Kidney (tissue), 14 donors: ENCODE results near the gene ZC3HAV1. TPM values are rescaled to one million over a fixed set of nuclear protein-coding genes. Genes with fewer than 3 reads are reported as not detected.

ENCODE experiments used
- DNase-seq, 5 donors: peaks; one replicate each; pipeline ENCODE4 v3.0.0-alpha.2; 2013 to 2020
- FAIRE-seq: peaks from 2 replicates; lab custom pipeline; 2012; peaks lifted over from hg19 to GRCh38; lab: Jason Lieb, UNC
- H3K27ac ChIP-seq, 2 donors: one replicate each; pipeline ENCODE4 v1.7.0; 2013; ENCODE audit warnings: low read depth in 2 of 2, low read length in 2 of 2, inconsistent platforms in 1 of 2
- H3K27me3 ChIP-seq: one replicate; pipeline ENCODE4 v1.7.1; 2013; ENCODE audit warnings: low read length, inconsistent platforms; ENCODE audit not compliant: control insufficient read depth, insufficient read depth
- H3K36me3 ChIP-seq, 3 donors: one replicate each; pipeline versions ENCODE4 v1.7.0 to v1.7.1; 2013; ENCODE audit warnings: low read length in 3 of 3, control low read depth in 1 of 3, inconsistent platforms in 1 of 3; ENCODE audit not compliant: insufficient read depth in 3 of 3, control insufficient read depth in 2 of 3
- H3K4me1 ChIP-seq, 3 donors: one replicate each; pipeline versions ENCODE4 v1.7.0 to v1.7.1; 2013; ENCODE audit warnings: low read length in 3 of 3, inconsistent platforms in 1 of 3, low read depth in 1 of 3; ENCODE audit not compliant: control insufficient read depth in 2 of 3, insufficient read depth in 2 of 3
- H3K4me3 ChIP-seq, 3 donors: one replicate each; pipeline versions ENCODE4 v1.7.0 to v1.8.1; 2013; ENCODE audit warnings: low read length in 3 of 3, control low read depth in 1 of 3, inconsistent platforms in 1 of 3
- H3K9ac ChIP-seq, 3 donors: one replicate each; pipeline versions ENCODE4 v1.7.0 to v1.7.1; 2013; ENCODE audit warnings: low read length in 3 of 3, control low read depth in 1 of 3, inconsistent platforms in 1 of 3
- H3K9me3 ChIP-seq, 3 donors: one replicate each; pipeline versions ENCODE4 v1.7.0 to v1.7.1; 2013; ENCODE audit warnings: low read length in 3 of 3, control low read depth in 1 of 3, inconsistent platforms in 1 of 3; ENCODE audit not compliant: control insufficient read depth in 2 of 3, insufficient read depth in 1 of 3
- CTCF ChIP-seq: IDR thresholded peaks from 3 replicates; pipeline ENCODE4 v1.5.1; 2012; ENCODE audit warnings: mild to moderate bottlenecking, moderate library complexity, borderline replicate concordance; ENCODE audit not compliant: insufficient read depth; ENCODE audit errors: extremely low read depth
- intact Hi-C: fragments of 100-400 bp; cut with DNase I; formaldehyde crosslinking; loops from one replicate; pipeline ENCODE4 v1.11.1; 2022
- polyA plus RNA-seq: library from polyadenylated mRNA; stranded (reverse); fragments of 350-450 nt; fragmentation: Illumina TruSeq; extraction: RNeasy Lipid Tissue Mini Kit (QIAGEN cat#74804); gene quantifications from one replicate; pipeline ENCODE4 v1.2.3, GENCODE V29; 2014; ENCODE audit warnings: low read depth, low replicate concordance; ENCODE audit not compliant: insufficient read depth
- total RNA-seq: library from RNA; stranded (reverse); fragmentation: NEBNext Ultra II Directional; extraction: Animal tissue kit (Norgen Biotek cat#: 25700); gene quantifications from one replicate; pipeline ENCODE4 v1.2.1, GENCODE V29; 2021
- donor health status: control.
- donor health status: control.
- donor health status: control.
- donor health status: control.
- donor health status: control.
- donor health status: DM: yes; HTN: yes; CAD: no.
- donor health status: Normal renal cell carcinoma (clear cell type).

Gene ZC3HAV1
- total and polyA plus RNA-seq, 2 donors from 2014 or later = 11.1 to 40.2 TPM

- H3K27me3 ChIP-seq = no peaks in the 10 kb centered on the region
- intact Hi-C loops = no loop called here
- H3K36me3 ChIP-seq = peaks cover 2 to 30% (median 22%) of the 10 kb centered on the region in 3 donors
- H3K4me1 ChIP-seq = no peaks in the 10 kb centered on the region
- no peak overlapping the region for H3K27ac ChIP-seq
- no peak for TF ChIP-seq CTCF
- FAIRE-seq = no peak
- no peak overlapping the region for H3K9ac ChIP-seq
- no peaks in the 10 kb centered on the region for H3K9me3 ChIP-seq
- H3K4me3 ChIP-seq = no peak overlapping the region
- DNase-seq = no peak
Observed at GRCh38 chr7:139088268-139088667, 21.3 kb downstream of the ZC3HAV1 start.

- DNase-seq = no peak
- no peaks in the 10 kb centered on the region for H3K9me3 ChIP-seq
- no peak overlapping the region for H3K9ac ChIP-seq
- H3K27ac ChIP-seq = no peak overlapping the region
- intact Hi-C loops = no loop called here
- H3K4me3 ChIP-seq = no peak overlapping the region
- peaks cover 2 to 30% (median 22%) of the 10 kb centered on the region in 3 donors for H3K36me3 ChIP-seq
- no peaks in the 10 kb centered on the region for H3K27me3 ChIP-seq
- FAIRE-seq = no peak
- TF ChIP-seq CTCF = no peak
- no peaks in the 10 kb centered on the region for H3K4me1 ChIP-seq
Observed at GRCh38 chr7:139087212-139087611, 22.3 kb downstream of the ZC3HAV1 start.

GRCh38 chr7:139086454-139086853, 23.1 kb downstream of the ZC3HAV1 start:
- no peak for FAIRE-seq
- H3K4me1 ChIP-seq = no peaks in the 10 kb centered on the region
- TF ChIP-seq CTCF = no peak
- no peak overlapping the region for H3K4me3 ChIP-seq
- H3K9ac ChIP-seq = no peak overlapping the region
- no peaks in the 10 kb centered on the region for H3K27me3 ChIP-seq
- intact Hi-C loops = no loop called here
- no peak for DNase-seq
- no peak overlapping the region for H3K27ac ChIP-seq
- H3K36me3 ChIP-seq = peaks cover 2 to 30% (median 23%) of the 10 kb centered on the region in 3 donors
- H3K9me3 ChIP-seq = no peaks in the 10 kb centered on the region

- Histone ChIP-seq H3K27ac (no peak overlapping the region), H3K4me1 (peaks cover 0 to 2% (median 0%) of the 10 kb centered on the region in 3 donors), H3K36me3 (peaks cover 2 to 39% (median 34%) of the 10 kb centered on the region in 3 donors), H3K9ac (no peak overlapping the region), H3K9me3 (no peaks in the 10 kb centered on the region), H3K4me3 (no peak overlapping the region), H3K27me3 (no peaks in the 10 kb centered on the region)
- TF ChIP-seq CTCF = no peak
- intact Hi-C loops = no loop called here
- DNase-seq (no peak), FAIRE-seq (no peak)
Observed at GRCh38 chr7:139084709-139085108, 24.8 kb downstream of the ZC3HAV1 start.
